GM12878 (cell line): ENCODE results near the gene HSD17B12. TPM values are rescaled to one million over a fixed set of nuclear protein-coding genes. Genes with fewer than 3 reads are reported as not detected.

Experiments
- ATAC-seq: fragments of 200-7000 bp; cut with Tn5 transposase; 3 replicates; pipeline ENCODE4 v1.9.1; 2020; ENCODE audit warnings: mild to moderate bottlenecking, moderate library complexity
- BruUV-seq: library from RNA; stranded (reverse); fragments of 400-500 nt; replicated peaks from 2 replicates; lab custom pipeline; 2021; lab: Mats Ljungman, UMichigan
- CTCF ChIA-PET: fragments of 300-600 bp; sonication (Branson Sonifier 250); formaldehyde crosslinking; extraction: SDS; loops from one replicate; lab custom pipeline; 2021; ENCODE audit warnings: inconsistent platforms; lab: Yijun Ruan, JAX
- POLR2A ChIA-PET: fragments of 350-600 bp; formaldehyde crosslinking; extraction: SDS; loops from one replicate; lab custom pipeline; 2021; ENCODE audit warnings: inconsistent platforms; lab: Charles Lee
- RAD21 ChIA-PET: fragments of 300-600 bp; sonication (Branson Sonifier 250); formaldehyde crosslinking; loops from one replicate; lab custom pipeline; 2023; ENCODE audit warnings: antibody characterized with exemption; ENCODE audit not compliant: unreplicated experiment; lab: Charles Lee
- SMC1A ChIA-PET: fragments of 300-600 bp; sonication (Branson Sonifier 250); formaldehyde crosslinking; loops from one replicate; lab custom pipeline; 2023; ENCODE audit not compliant: unreplicated experiment, uncharacterized antibody; lab: Charles Lee
- DNase-seq: peaks from one replicate; pipeline ENCODE4 v3.0.0-alpha.2; 2011; ENCODE audit warnings: low read depth, low spot score
- FAIRE-seq: peaks from 3 replicates; lab custom pipeline; 2011; peaks lifted over from hg19 to GRCh38; lab: Jason Lieb, UNC
- H2AFZ ChIP-seq: 2 replicates; pipeline ENCODE4 v1.6.0; 2011; ENCODE audit warnings: low read depth, low read length, control low read depth; ENCODE audit not compliant: control insufficient read depth
- H3K27ac ChIP-seq: 2 replicates; pipeline ENCODE4 v1.5.1; 2011; ENCODE audit warnings: control low read depth; ENCODE audit not compliant: control insufficient read depth, insufficient read depth
- H3K27me3 ChIP-seq, 2 experiments: replicated peaks in 1 of 2; 2 replicates each; pipeline versions ENCODE4 v1.6.0 to v1.6.1; 2011; ENCODE audit warnings: low read length in 1 of 2; ENCODE audit not compliant: control insufficient read depth in 2 of 2, insufficient read depth in 2 of 2
- H3K36me3 ChIP-seq, 2 experiments: 2 replicates each; pipeline ENCODE4 v1.5.1; 2011; ENCODE audit warnings: low read length in 1 of 2; ENCODE audit not compliant: control insufficient read depth in 2 of 2, insufficient read depth in 2 of 2
- H3K4me1 ChIP-seq: 2 replicates; pipeline ENCODE4 v1.6.1; 2011; ENCODE audit warnings: mild to moderate bottlenecking, low read length, moderate library complexity, mixed read lengths; ENCODE audit not compliant: control insufficient read depth, insufficient read depth
- H3K4me2 ChIP-seq: 2 replicates; pipeline ENCODE4 v1.6.0; 2011; ENCODE audit warnings: control low read depth; ENCODE audit not compliant: control insufficient read depth, insufficient read depth
- H3K4me3 ChIP-seq: fragments of 200-600 bp; sonication (generic); 2 replicates; pipeline ENCODE4 v1.5.1; 2016
- H3K79me2 ChIP-seq: 2 replicates; pipeline ENCODE4 v1.6.0; 2011; ENCODE audit warnings: low read length; ENCODE audit not compliant: control insufficient read depth, insufficient read depth
- H3K9ac ChIP-seq: 2 replicates; pipeline ENCODE4 v1.8.0; 2011; ENCODE audit warnings: low read length, control low read depth, mixed read lengths; ENCODE audit not compliant: control insufficient read depth, insufficient read depth
- H3K9me3 ChIP-seq: replicated peaks from 3 replicates; pipeline ENCODE4 v1.5.1; 2011; ENCODE audit warnings: mild to moderate bottlenecking, low read length; ENCODE audit not compliant: control insufficient read depth, insufficient read depth
- H4K20me1 ChIP-seq: 2 replicates; pipeline ENCODE4 v1.6.0; 2011; ENCODE audit not compliant: control insufficient read depth, insufficient read depth
- BHLHE40 ChIP-seq, 2 experiments: fragments of 450-650 bp in 1 of 2; IDR thresholded peaks; 2 replicates each; pipeline ENCODE4 v1.6.1; 2011 to 2017; ENCODE audit warnings: low read depth in 2 of 2, borderline replicate concordance in 1 of 2, improper control_type of control experiment in 1 of 2, low read length in 1 of 2, mild to moderate bottlenecking in 1 of 2
- CREM ChIP-seq: IDR thresholded peaks from 2 replicates; pipeline ENCODE4 v1.6.1; 2014; ENCODE audit warnings: antibody characterized with exemption, low read depth
- CTCF ChIP-seq, 3 experiments: IDR thresholded peaks in 2 of 3; conservative IDR thresholded peaks in 1 of 3; 2 replicates each; pipeline ENCODE4 v1.5.1; 2011; ENCODE audit warnings: low read depth in 3 of 3, low read length in 3 of 3, mild to moderate bottlenecking in 3 of 3, control low read depth in 2 of 3, moderate library complexity in 2 of 3, inconsistent platforms in 1 of 3, mixed read lengths in 1 of 3; ENCODE audit not compliant: control insufficient read depth in 2 of 3, insufficient read depth in 1 of 3; ENCODE audit errors: extremely low read depth in 1 of 3
- PAX5 ChIP-seq: IDR thresholded peaks from 2 replicates; pipeline ENCODE4 v1.6.1; 2011; ENCODE audit warnings: low read depth, low read length, borderline replicate concordance
- PBX3 ChIP-seq: IDR thresholded peaks from 2 replicates; pipeline ENCODE4 v1.6.1; 2011; ENCODE audit warnings: mild to moderate bottlenecking, low read depth, low read length, moderate library complexity; ENCODE audit not compliant: insufficient replicate concordance
- POLR2A ChIP-seq: IDR thresholded peaks from 2 replicates; pipeline ENCODE4 v1.6.1; 2011; ENCODE audit warnings: low read depth, mild to moderate bottlenecking, low read length
- SKIL ChIP-seq: fragments of 450-650 bp; IDR thresholded peaks from 2 replicates; pipeline ENCODE4 v1.6.1; 2017; ENCODE audit warnings: mild to moderate bottlenecking, low read depth, inconsistent platforms; ENCODE audit not compliant: poor library complexity, severe bottlenecking
- SUZ12 ChIP-seq: fragments of 200-600 bp; sonication (generic); IDR thresholded peaks from one replicate; pipeline ENCODE4 v1.6.1; 2018; ENCODE audit warnings: antibody characterized with exemption, mild to moderate bottlenecking; ENCODE audit not compliant: unreplicated experiment
- WRNIP1 ChIP-seq: IDR thresholded peaks from 2 replicates; pipeline ENCODE4 v1.6.1; 2011; ENCODE audit warnings: low read depth, low read length, improper control_type of control experiment, borderline replicate concordance
- WGBS: methylation state at CpG from one replicate; pipeline ENCODE4 v1.1.6; 2016; ENCODE audit warnings: low lambda C conversion rate; ENCODE audit not compliant: insufficient replicate concordance, insufficient coverage; ENCODE audit errors: missing lambda C conversion rate; 5-methylcytosine and 5-hydroxymethylcytosine counted together
- in situ Hi-C: fragments of 300-500 bp; cut with MboI; formaldehyde crosslinking; loops from 9 replicates; pipeline ENCODE4 v1.14.3; 2018; ENCODE audit warnings: mixed read lengths
- intact Hi-C: fragments of 100-400 bp; cut with micrococcal nuclease; formaldehyde crosslinking; loops from one replicate; pipeline ENCODE4 v1.14.2; 2022; ENCODE audit not compliant: unreplicated experiment
- polyA plus RNA-seq, 11 experiments: library from polyadenylated mRNA; depleted of rRNA in 4 of 11; unstranded in 6 of 11; stranded (reverse) in 5 of 11; fragments of >200 nt; fragmentation: Nextera tagmentation in 4 of 11; fragmentation: Illumina TruSeq in 1 of 11; extraction: Ambion mirVana in 4 of 11; extraction: Trizol in 1 of 11; gene quantifications; 1 replicate in 1 of 11; 2 replicates in 10 of 11; pipeline versions ENCODE4 v1.2.1 to v1.2.3, GENCODE V29; 2011 to 2016; ENCODE audit warnings: inconsistent platforms in 2 of 11, missing spikeins in 2 of 11, low read depth in 1 of 11
- total RNA-seq, 4 experiments: library from RNA; depleted of rRNA in 3 of 4; stranded (reverse); fragments of >200 nt in 3 of 4; fragmentation: Illumina TruSeq in 1 of 4; extraction: Trizol in 1 of 4; gene quantifications; 2 replicates each; pipeline versions ENCODE4 v1.2.1 to v1.2.3, GENCODE V29; 2013 to 2021

The HSD17B12 gene
- total and polyA plus RNA-seq, 10 of the 15 experiments (the other 5 are each of a cell fraction or from before 2014, with no cell fraction given), result 23.6 to 88.0 (median 64.7) TPM

GRCh38 chr11:43687120-43687791 is 6.7 kb downstream of the HSD17B12 start:
- no peak overlapping the region for H3K4me3 ChIP-seq
- H4K20me1 ChIP-seq, result no peaks in the 10 kb centered on the region
- H3K27ac ChIP-seq, result no peak overlapping the region
- WGBS, result 92% methylated on average over 3 of the region's 3 CpGs
- no peak overlapping the region for H3K4me2 ChIP-seq
- ATAC-seq (peak; percentile 16; the same call in 1 of the 3 replicates), DNase-seq (no peak), FAIRE-seq (no peak)
- ChIA-PET RAD21 (interaction anchor here (0.6 kb wide), 2 partner anchors 119 to 165 kb away, joined by 3 read pairs; no protein-coding TSS in a partner anchor), POLR2A (interaction anchor here (0.6 kb wide), 1 partner anchor 35 kb away, joined by 3 read pairs; no protein-coding TSS in a partner anchor), SMC1A (interaction anchor here (2.2 kb wide), 1 partner anchor 12 kb away, joined by 8 read pairs; no protein-coding TSS in a partner anchor), CTCF (interaction anchor here (0.6 to 1.1 kb wide), 5 partner anchors 12 to 138 kb away, joined by 3 to 4 read pairs (median 3); no protein-coding TSS in a partner anchor)
- no peak overlapping the region for H2AFZ ChIP-seq
- H3K79me2 ChIP-seq, result peaks cover 68% of the 10 kb centered on the region
- no peaks in the 10 kb centered on the region; a peak in 1 of 4 replicates for H3K36me3 ChIP-seq
- no peaks in the 10 kb centered on the region for H3K9me3 ChIP-seq
- intact Hi-C loops, result loop anchor here (10.0 kb wide), 1 partner anchor 878 kb away; the partner anchor contains the start of gene CD82
- no peaks in the 10 kb centered on the region for H3K27me3 ChIP-seq
- peaks cover 9% of the 10 kb centered on the region for H3K4me1 ChIP-seq
- BruUV-seq, result no TSS peak
- no peak for TF ChIP-seq POLR2A
- no peak for TF ChIP-seq SUZ12
- TF ChIP-seq PAX5, result no peak
- no peak for TF ChIP-seq CREM
- no peak overlapping the region for H3K9ac ChIP-seq
- in situ Hi-C loops, result loop anchor here (10.0 kb wide), 1 partner anchor 322 kb away; no protein-coding TSS in a partner anchor

- in situ Hi-C loops (loop anchor here (10.0 kb wide), 1 partner anchor 324 kb away; no protein-coding TSS in a partner anchor), intact Hi-C loops (loop anchor here (10.0 kb wide), 1 partner anchor 876 kb away; the partner anchor contains the start of gene CD82)
- Histone ChIP-seq H3K27me3 (no peaks in the 10 kb centered on the region), H2AFZ (no peak overlapping the region), H3K79me2 (peaks cover 65% of the 10 kb centered on the region), H3K9me3 (no peaks in the 10 kb centered on the region), H3K4me2 (no peak overlapping the region; the same call in 1 of the 2 replicates), H3K36me3 (no peaks in the 10 kb centered on the region; a peak in 1 of 4 replicates), H3K4me3 (no peak overlapping the region), H3K27ac (no peak overlapping the region), H3K9ac (no peak overlapping the region), H4K20me1 (no peaks in the 10 kb centered on the region), H3K4me1 (peaks cover 4% of the 10 kb centered on the region)
- POLR2A ChIA-PET, result no interaction called here
- FAIRE-seq (no peak), ATAC-seq (no peak), DNase-seq (no peak)
- no TSS peak for BruUV-seq
- SMC1A ChIA-PET, result no interaction called here
- 92% methylated on average over 4 of the region's 4 CpGs for WGBS
- CTCF ChIA-PET, result interaction anchor here (0.6 to 1.5 kb wide), 2 partner anchors 97 to 164 kb away, joined by 3 read pairs; no protein-coding TSS in a partner anchor
- RAD21 ChIA-PET, result no interaction called here
- TF ChIP-seq PBX3 (no peak), BHLHE40 (IDR thresholded peaks at IDR 0.05; ENCODE audit: borderline replicate concordance in 1 of 2, low read depth in 2 of 2, low read length in 1 of 2) (no peak), SKIL (no peak), WRNIP1 (no peak), CTCF (IDR thresholded peaks at IDR 0.05 in 2 of 3, conservative IDR thresholded peaks at IDR 0.05 in 1 of 3; ENCODE audit: control insufficient read depth in 2 of 3, extremely low read depth in 1 of 3, insufficient read depth in 1 of 3, low read depth in 3 of 3, low read length in 3 of 3) (no peak)
Measured at GRCh38 chr11:43688394-43688793, 7.9 kb downstream of the HSD17B12 start.
